Right atrium auricular region (tissue), 2 donors: ENCODE data around the gene MAP3K21. TPM values are rescaled to one million over a fixed set of nuclear protein-coding genes. Genes with fewer than 3 reads are reported as not detected.

Experiments used
- DNase-seq: peaks from one replicate; pipeline ENCODE4 v3.0.0-alpha.2; 2019; ENCODE audit warnings: low spot score
- H3K27ac ChIP-seq, 2 donors: fragments of 200-600 bp; sonication (generic); 1 replicate in 1 of 2; 2 replicates in 1 of 2; pipeline ENCODE4 v1.5.1; 2016 to 2019
- H3K27me3 ChIP-seq, 2 donors: fragments of 200-600 bp; sonication (generic); one replicate each; pipeline versions ENCODE4 v1.5.1 to v1.6.0; 2017 to 2019
- H3K36me3 ChIP-seq: fragments of 200-600 bp; sonication (generic); one replicate; pipeline ENCODE4 v1.5.1; 2016
- H3K4me1 ChIP-seq, 2 donors: fragments of 200-600 bp; sonication (generic); one replicate each; pipeline versions ENCODE4 v1.5.1 to v1.6.0; 2017 to 2019
- H3K4me3 ChIP-seq, 2 donors: fragments of 200-600 bp; sonication (generic); 1 replicate in 1 of 2; 2 replicates in 1 of 2; pipeline ENCODE4 v1.5.1; 2017 to 2019; ENCODE audit warnings: mild to moderate bottlenecking in 1 of 2, moderate library complexity in 1 of 2
- H3K9me3 ChIP-seq, 2 donors: fragments of 200-600 bp; sonication (generic); one replicate each; pipeline ENCODE4 v1.5.1; 2019
- CTCF ChIP-seq, 2 donors: fragments of 200-600 bp; sonication (generic); IDR thresholded peaks; one replicate each; pipeline ENCODE4 v1.5.1; 2019; ENCODE audit warnings: antibody characterized with exemption in 2 of 2
- total RNA-seq, 2 donors: library from RNA; depleted of rRNA; stranded (reverse); fragments of >200 nt; gene quantifications; one replicate each; pipeline ENCODE4 v1.1.0, GENCODE V29; 2016

MAP3K21 gene
- total RNA-seq, 2 donors from 2014 or later = 1.2 to 1.4 TPM

GRCh38 chr1:233342086-233342485 is 14.6 kb downstream of the MAP3K21 start:
- H3K36me3 ChIP-seq = no peaks in the 10 kb centered on the region
- H3K4me1 ChIP-seq = no peaks in the 10 kb centered on the region
- no peak overlapping the region for H3K27ac ChIP-seq
- DNase-seq = no peak
- TF ChIP-seq CTCF (IDR thresholded peaks at IDR 0.05) = no peak
- H3K4me3 ChIP-seq = no peak overlapping the region
- H3K9me3 ChIP-seq = no peaks in the 10 kb centered on the region
- H3K27me3 ChIP-seq = no peaks in the 10 kb centered on the region

GRCh38 chr1:233343262-233343661 is 15.7 kb downstream of the MAP3K21 start:
- TF ChIP-seq CTCF (IDR thresholded peaks at IDR 0.05) = no peak
- H3K36me3 ChIP-seq = no peaks in the 10 kb centered on the region
- no peak overlapping the region for H3K4me3 ChIP-seq

GRCh38 chr1:233347338-233347737 is 19.8 kb downstream of the MAP3K21 start:
- H3K36me3 ChIP-seq = no peaks in the 10 kb centered on the region
- no peak overlapping the region for H3K4me3 ChIP-seq
- H3K4me1 ChIP-seq = no peaks in the 10 kb centered on the region
- no peak for TF ChIP-seq CTCF (IDR thresholded peaks at IDR 0.05)
- no peaks in the 10 kb centered on the region for H3K27me3 ChIP-seq
- H3K9me3 ChIP-seq = no peaks in the 10 kb centered on the region
- DNase-seq = no peak
- no peak overlapping the region for H3K27ac ChIP-seq

More at GRCh38 chr1:233343262-233343661, 15.7 kb downstream of the MAP3K21 start:
- Histone ChIP-seq H3K4me1 (no peaks in the 10 kb centered on the region), H3K27me3 (no peaks in the 10 kb centered on the region), H3K9me3 (no peaks in the 10 kb centered on the region), H3K27ac (no peak overlapping the region)
- no peak for DNase-seq

- no peak for DNase-seq
- H3K9me3 ChIP-seq = no peaks in the 10 kb centered on the region
- no peak for TF ChIP-seq CTCF (IDR thresholded peaks at IDR 0.05)
- H3K27ac ChIP-seq = no peak overlapping the region
- no peaks in the 10 kb centered on the region for H3K27me3 ChIP-seq
- H3K4me1 ChIP-seq = no peaks in the 10 kb centered on the region
- no peak overlapping the region for H3K4me3 ChIP-seq
- no peaks in the 10 kb centered on the region for H3K36me3 ChIP-seq
Observed at GRCh38 chr1:233349137-233349536, 21.6 kb downstream of the MAP3K21 start.

- H3K27ac ChIP-seq = no peak overlapping the region
- no peak overlapping the region for H3K4me3 ChIP-seq
- no peaks in the 10 kb centered on the region for H3K36me3 ChIP-seq
- no peak for DNase-seq
- H3K9me3 ChIP-seq = no peaks in the 10 kb centered on the region
- no peaks in the 10 kb centered on the region for H3K27me3 ChIP-seq
- no peaks in the 10 kb centered on the region for H3K4me1 ChIP-seq
- TF ChIP-seq CTCF (IDR thresholded peaks at IDR 0.05) = no peak
Observed at GRCh38 chr1:233354983-233355382, 27.5 kb downstream of the MAP3K21 start.
